Measurements from ENCODE around the gene GRK5.

The GRK5 gene

DNA sequence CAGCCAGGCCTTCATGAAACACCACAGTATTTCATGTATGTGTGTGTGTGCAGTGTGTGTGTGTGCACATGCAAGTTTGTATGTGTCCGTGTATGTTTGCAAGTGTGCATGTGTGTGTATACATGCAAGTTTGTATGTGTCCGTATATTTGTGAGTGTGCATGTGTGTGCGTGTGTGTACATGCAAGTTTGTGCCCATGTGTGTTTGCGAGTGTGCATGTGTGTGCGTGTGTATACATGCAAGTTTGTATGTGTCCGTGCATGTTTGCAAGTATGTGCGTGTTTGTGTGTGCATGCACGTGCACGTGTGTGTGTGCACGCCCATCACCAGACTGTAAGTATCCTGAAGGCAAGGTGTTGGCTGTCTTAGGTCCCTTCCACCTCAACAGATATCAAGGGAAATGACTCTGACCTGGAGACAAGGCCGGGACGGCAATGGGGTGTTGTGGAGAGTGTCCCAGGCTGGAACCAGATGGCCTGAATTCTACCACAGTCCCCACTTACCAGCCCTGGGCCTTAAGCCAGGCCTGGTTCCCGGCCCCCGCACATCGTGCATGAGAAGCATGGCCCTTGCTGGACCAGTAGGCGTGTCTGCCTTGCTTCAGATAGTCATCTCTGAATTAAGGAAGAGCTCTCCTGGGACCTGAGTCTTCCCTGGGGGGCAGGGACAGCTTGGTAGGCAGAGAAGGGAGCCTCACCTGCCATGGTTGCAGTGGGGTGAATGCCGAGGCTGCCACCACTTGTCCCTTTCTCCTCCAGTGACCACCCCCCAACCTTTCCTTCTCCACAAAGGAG lies 140.0 kb downstream of the GRK5 start:
- DNase-seq: no peak

DNA sequence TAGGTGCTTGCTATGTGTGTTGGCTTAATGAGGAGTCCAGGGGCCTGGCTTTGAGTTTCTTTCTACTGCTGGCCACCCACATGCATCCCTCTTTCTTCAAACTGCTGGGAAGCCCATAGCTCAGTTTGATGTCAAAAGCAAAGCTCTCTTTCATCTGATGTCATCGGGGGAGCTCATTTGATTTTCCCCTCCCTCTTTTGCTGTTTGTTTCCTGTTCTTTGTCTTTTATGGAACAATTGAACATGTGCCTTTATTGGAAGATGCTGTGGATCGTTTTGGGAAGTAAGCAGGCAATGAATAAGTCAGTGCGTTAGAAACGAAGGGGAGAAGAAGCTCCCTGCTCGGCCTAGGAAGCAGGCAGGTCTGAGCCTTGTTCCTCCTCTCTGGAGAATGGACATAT lies 140.7 kb downstream of the GRK5 start:
- no peak for DNase-seq

DNA sequence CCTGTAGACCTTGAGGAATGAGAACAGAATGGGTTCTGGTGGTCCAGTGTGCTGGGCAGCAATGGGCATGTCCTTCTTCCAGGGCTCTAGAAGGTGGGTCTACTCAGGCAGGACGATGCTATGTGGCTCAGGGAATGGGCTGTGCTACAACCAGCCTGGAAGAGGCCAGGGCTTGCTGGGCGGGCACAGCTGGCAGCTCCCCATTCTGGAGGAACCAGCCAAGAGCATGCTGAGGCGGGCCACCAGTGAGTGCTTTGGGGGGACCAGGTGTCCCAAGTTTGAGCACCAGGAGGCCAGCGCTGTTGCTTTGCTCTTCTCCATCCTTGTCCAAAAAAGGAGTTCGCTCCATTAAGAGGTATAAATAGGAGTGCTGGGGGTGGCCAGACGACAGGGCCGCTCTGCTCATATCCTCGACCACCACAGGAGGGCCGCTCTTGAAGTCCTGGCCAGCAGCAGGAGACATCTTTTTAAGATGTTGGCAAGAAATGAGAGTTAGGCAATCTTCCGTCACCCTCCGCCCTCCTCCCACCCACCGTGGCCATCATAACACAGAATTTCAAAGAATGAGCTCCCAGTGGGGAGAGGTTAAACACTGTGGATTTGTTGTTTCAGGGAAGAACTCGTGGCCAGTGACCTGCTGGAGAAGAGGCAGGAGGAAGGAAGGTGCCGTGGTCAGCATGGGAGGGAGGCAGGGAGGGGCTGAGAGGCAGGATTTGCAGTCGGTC lies 141.3 kb downstream of the GRK5 start:
- DNase-seq: no peak

DNA sequence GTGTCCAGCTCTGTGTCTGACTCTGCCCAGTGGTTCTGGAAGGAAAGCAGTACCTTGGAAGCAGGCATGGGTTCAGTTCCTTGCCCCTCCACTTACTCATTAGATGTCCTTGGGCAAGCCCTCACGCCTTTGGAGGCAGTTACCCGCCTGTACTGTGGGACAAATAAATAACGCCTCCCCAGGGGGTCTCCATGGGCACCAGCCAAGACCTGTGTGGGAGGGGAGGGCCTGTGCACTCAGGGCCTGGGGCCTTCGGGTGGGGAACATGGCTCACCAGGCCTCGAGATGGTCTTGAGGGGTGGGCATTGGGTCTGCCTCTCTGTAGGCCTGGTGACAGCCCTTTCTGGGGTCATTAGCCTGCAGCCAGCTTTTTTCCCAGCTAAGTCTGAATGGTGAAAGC lies 142.0 kb downstream of the GRK5 start:
- DNase-seq: no peak

DNA sequence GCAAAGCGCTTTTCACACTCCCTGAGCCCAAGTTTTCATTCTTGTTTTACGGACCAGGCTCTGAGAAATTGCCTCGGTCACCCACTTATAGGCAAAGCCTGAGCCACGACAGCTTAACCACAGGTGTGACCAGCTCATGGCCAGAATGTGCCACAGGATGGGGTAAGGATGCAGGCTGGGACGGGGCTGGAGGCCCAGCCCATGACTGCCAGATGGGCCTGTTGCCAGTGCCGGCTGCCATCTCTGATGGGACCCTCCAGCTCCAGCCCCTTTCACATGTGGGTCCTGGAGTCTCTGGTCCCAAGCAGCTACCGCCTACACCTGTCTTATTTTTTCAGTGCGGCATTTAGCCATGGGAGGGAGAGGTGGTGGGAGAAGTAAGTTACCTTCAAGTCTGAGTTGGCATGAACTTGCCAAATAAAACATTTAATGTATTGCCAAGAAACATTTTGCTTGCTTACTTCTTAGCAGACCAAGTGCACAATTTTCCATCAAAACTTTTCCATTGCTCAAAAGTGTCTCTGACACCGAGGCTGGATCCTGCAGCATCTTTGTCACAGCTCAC lies 142.6 kb downstream of the GRK5 start:
- DNase-seq: no peak

DNA sequence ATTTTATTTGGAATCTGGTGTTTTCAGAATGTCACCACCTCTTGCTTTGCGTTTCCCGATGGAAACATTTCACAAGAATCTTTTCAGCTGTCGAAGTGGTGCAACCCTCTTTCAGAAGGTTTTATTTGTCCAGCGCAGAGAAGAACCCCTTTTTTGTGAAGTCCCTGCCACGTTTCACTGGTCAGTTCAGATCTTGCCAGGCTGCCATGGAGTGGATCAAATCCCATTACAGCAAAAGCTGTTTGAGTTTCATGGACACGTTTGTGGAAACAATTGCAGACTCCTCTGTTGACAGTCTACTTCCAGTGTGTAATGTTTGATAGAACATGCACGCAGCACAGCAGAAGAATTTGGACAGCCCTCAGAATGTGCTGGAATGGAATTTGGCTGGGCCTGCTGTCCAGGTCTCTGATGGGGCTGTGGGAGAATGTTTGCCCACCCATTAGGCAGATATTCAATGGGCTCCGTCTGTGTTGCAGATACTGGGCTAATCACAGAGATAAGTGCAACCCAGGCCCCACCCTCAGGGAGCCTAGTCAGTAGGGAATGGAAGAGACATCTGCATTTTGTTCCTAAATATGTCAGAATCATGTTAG lies 143.2 kb downstream of the GRK5 start:
- DNase-seq: no peak

DNA sequence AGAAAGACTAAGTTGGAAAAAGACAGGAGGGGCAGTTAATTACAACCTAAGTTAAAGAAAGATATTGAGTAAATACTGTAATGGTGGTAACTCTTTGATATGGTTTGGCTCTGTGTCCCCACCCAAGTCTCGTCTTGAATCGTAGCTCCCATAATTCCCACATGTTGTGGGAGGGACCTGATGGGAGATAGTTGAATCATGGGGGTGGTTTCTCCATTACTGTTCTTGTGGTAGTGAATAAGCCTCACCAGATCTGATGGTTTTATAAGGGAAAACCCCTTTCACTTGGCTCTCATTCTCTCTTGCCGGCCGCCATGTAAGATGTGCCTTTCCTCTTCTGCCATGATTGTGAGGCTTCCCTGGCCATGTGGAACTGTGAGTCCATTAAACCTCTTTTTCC lies 143.8 kb downstream of the GRK5 start:
- no peak for DNase-seq

DNA sequence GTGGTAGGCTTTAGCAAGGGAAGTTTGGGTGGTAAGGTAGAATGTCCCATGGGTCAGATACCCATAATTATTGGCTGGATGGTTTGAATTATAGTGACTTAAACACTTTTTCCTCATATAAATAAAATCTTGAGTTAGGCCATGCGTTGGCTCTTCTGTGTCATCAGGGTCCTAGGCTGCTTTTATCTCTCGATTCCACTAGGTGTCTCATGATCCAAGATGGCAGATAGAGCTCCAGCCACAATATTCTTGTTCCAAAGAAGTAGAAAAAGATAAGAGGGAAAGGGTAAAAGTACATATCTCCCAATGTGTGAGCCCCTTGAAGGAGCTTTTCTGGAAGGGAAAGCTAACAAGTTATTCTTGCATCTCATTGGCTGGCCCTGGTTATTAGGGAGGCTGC lies 144.7 kb downstream of the GRK5 start:
- DNase-seq: no peak

DNA sequence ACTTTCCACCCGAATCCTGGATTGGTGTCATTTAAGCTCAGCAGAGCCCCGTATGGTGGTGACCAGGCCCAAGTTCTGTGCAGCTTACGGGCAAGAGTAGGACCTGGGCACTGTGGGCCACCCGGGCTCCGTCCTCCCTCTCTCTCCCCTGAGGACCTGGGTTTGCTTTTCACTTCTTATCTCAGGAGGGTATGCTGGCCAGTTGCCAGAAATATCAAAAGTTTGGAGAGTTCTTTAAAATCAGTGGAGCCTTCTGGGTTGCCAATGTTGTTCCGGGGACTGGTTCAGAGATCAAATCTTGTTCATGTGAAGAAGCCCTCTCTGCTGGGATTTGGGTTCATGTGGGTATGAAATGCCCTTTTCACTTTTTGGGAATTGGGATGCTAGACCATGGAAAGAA lies 145.4 kb downstream of the GRK5 start:
- DNase-seq: no peak

DNA sequence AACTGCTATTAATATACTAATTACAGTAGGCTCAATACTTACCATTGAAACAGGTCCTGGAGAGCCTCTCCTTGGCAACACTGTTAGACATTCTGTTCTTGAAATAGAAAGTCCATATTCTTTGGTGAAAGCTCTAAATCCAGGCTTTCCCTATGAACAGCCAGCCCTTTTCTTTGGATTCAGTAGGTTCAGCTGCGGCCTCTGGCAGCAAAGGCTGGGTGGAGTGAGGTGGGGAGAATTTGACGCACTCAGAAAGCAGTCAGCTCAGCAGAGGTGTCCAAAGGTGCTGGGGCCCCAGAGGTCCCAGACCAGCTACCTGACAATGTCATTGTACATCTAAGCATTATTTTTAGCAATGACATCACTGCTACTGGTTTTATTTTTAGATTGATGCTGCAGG lies 146.1 kb downstream of the GRK5 start:
- no peak for DNase-seq

DNA sequence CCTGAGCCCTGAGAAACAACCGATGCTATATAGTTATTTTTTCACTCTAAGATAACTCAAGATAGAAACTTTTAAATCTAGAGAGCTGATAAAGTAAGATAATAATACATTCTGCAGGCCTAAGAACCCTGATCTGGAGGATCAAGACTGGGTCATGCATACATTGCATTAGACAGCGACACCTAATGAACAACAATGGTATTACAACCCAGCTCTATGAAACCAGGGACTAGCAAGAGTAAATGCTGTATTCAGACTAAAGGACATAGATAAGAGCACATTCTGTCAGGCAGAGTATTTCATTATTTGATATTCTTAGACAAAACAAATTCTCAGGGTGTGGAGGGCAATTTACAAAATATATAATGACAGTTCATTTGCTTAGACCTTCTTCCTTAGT lies 148.6 kb downstream of the GRK5 start:
- no peak for DNase-seq

DNA sequence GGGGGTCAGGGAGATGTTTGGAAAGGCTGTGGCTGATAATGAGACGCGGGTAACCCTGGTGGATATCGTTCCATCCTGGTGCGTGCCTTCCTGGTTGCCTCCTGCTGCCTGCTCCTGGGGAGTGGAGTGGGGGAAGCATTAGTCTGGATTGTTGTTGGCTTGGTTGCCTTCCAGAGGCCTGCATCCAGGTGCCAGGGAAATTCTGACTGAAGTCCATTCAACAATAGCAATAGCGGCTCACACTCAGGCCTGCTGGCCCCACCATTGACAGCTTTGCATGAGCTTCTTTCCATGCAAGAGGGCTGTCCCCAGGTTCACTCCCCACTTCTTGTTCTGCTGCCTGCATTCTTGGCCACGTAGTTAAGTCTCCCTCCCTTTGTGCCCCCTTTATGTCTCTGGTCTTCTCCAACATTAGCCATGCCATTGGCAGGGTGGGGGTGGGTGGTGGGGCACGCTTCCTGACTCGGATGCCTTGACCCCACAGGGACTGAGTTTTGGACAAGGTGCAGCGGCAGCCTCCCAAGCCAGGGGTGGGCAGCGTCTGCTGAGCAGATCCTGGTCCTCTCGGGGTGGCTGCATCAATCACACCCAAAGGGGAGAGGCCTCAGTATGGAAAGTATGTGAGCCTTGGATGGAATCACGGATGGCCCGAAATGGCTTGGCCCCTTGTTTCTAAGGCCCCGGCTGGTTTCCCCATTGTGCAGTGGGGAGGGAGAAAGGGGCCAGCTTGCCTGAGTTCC lies 150.2 kb downstream of the GRK5 start:
- no peak for DNase-seq

DNA sequence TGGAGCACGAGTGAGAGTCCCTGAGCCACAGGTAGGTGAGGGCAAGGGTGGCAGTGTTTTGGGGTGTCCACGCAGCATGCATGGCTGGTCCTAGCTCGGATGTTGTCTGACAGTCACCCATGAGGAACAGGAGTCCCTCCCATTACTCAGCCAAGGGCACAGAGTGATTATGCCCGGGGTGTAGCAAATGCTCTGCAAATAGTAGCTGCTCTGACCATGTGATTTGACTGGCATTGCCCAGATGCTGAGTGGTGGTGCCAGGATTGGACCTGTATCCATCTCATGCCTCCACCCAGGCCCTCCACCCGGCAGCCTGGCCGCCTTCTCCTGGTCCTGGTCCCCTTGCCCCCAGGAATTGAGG lies 150.8 kb downstream of the GRK5 start:
- DNase-seq: no peak

DNA sequence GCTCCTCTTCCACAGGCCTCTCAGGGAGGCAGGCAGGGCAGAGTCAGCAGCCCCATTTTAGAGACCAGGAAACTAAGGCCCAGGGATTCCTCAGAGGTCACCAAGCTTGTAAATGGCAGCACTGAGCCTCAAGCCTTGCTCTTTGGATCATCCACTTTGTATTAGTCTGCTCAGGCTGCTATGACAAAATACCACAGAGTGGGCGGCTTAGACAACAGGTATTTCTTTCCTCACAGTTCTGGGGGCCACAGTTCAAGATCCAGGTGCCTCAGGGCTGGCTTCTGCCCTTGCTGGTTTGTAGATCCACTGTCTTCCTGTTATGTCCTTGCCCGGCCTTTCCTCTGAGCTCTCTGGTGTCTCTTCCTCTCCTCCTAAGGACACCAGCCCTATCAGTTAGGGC lies 151.2 kb downstream of the GRK5 start:
- no peak for DNase-seq

DNA sequence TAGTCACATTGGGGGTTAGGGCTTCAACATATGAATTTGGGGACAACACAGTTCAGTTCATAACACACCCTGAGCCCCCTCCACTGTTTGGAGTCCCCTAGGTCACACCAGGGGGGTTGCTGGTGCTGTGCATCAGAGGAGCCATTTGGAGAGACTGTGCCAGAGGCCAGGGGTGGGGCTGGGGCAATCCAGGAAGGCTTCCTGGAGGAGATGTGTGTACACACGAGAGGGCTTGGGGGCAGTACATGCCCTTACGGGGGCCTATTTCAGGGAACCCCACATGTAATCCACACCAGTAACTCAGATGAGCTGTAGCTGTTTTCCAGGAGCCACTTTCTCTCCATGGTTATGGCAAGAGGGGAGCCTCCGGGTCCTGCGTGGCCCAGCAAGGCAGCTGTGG lies 151.7 kb downstream of the GRK5 start:
- no peak for DNase-seq

DNA sequence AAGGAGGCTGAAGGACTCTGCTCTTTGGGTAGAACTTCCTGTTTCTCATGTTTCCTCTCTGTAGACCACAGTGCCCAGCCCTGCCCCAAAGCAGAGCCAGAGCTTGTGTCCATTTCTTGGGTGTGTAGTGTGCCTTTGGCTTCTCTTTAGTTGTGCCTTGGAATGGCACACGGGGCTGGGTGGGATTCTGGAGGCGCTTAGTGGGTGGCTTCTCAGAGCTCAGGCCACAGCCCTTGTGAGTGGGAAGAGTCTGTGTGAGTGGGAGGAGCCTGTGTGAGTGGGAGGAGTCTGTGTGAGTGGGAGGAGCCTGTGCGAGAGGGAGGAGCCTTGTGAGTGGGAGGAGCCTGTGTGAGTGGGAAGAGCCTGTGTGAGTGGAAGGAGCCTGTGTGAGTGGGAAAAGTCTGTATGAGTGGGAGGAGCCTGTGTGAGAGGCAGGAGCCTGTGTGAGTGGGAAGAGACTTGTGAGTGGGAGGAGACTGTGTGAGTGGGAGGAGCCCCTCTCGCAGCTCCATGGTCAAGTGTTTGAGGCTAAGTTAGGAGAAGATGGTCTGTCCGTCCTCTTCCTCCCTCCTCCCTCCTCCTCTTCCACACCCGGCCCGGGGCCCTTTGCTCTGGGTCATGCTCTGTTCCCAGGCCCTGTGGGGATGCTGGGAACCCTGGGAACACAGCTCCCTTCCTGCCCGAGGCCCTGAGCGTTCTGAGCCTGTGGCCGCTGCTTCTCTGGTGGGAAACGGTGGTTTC lies 153.0 kb downstream of the GRK5 start:
- no peak for DNase-seq

DNA sequence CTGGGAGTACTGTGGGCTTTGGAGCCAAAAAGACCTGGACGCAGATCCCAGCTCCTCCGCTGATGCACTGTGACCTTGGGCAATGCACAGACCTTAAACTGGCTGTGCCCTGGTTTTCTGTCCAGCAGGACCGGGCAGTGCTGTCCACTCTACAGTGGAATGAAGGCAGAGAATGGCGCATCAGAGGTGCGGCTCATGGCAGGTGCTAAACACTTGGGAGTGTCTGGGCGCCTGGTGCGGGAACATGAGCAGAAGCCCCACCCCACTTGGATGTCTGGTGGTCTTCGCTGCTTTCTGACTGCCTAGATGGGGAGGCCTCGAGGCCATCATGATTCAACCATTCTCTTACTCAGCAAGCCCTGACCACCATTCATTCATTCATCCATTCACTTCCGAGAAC lies 153.7 kb downstream of the GRK5 start:
- no peak for DNase-seq

DNA sequence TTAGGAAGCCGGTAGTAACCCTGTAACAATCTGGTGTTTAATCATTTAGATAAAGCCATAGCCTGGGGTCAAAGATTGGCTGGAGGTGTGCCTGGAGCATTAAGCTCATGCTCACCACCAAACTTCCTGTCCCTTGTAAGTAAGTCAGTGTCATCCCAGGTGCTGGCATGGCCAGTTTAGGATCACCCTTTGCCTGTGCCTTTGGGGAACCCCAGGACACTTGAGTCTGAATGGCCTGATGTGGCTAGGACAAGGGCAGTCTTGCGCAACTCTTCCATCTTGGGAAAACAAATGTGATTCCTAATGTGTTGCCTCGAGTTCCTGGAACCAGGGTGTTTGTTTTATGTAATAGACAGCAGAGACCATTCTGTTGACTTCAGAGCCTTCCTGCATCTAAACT lies 154.8 kb downstream of the GRK5 start:
- no peak for DNase-seq

DNA sequence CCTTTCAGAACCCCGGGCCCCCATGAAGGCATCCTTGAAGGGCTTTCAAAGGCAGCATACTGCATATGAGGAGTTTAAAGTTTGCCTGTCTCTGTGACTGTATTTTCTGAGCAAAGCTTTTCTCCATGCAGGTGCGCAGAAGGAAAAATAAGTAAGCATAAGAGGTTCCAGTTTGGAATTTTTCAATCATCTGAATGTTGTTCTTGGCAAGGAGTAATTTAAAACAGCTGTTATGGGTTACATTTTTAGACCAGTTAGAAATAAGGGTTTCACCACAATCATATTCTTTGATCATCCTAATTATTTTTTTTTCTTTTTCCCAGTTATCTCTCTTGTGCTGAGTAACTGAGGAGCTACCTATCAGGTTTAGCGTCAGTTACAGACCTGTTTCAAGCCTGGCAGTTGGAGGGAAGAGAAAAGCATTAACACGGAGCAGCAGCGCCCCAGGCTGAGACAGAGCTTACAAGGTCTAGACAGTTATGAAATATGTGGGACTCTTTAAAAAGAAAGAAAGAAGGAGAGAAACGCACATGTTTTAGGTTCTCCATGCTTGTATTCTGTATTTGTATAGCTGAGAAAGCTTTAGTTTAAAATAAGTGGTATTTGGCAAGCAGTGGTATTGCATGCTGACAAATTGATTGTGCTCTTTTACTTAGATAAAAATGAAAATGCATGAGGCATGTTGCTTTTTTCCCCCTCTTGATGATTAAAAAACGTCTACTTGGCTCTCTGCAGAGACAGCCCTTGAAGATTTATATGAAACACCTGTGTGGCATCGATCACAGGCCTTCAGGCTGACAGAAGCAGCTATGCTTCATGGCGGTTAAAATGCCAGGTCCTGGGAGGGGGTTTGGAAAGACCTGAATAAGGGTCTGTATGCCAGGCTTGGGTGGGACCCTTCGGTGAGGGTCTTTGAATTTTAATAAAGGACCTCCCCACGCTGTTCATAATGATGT lies 157.6 kb downstream of the GRK5 start:
- DNase-seq: no peak

DNA sequence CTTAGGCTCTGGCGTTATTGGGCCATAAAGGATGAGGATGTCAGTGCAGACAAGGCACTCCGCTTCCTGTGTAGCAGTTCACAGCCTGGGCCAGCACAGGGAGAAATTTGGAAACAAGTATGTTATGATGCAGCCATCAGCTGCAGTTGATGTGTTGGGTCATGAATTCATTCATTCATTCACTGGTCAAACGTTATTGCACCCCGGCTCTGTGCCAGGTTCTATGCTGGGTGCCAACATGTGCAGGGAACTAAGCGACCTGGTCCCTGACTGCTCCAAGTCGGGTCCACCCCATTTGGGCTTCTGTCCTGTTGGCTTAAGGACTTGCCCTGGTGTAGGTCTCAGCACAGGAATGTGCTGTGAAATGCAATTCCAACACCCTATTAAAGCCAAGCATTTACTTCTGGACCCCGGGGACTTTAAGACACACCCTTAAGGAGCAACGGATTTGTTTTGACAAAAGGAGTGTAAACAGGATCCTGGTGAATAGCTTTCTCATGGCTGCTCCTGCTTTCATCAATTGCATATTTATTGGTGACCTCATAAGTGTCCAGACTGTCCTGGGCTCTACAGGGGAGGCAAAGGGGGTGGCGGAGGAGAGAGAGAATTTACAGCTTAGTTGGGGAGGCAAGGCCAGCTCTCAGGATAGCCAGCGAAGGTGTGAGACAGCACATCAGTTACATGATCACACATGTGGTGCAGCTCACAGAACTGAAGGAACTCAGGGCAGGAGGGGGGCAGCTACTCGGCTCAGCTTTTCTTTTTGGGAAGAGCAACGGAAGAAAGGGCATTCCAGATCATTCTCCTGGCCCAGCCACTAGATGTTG lies 158.6 kb downstream of the GRK5 start:
- DNase-seq: no peak

Data from 8988T (cell line).